Fibroblast of villous mesenchyme (primary cell): ENCODE measurements around the gene GJA3. TPM values are rescaled to one million over a fixed set of nuclear protein-coding genes. Genes with fewer than 3 reads are reported as not detected.

ENCODE experiments used
- DNase-seq: peaks from one replicate; pipeline ENCODE4 v3.0.0-alpha.2; 2010; ENCODE audit warnings: low read depth
- H3K4me3 ChIP-seq: 2 replicates; pipeline ENCODE4 v1.5.1; 2011; ENCODE audit warnings: low read depth, mild to moderate bottlenecking, low read length
- CTCF ChIP-seq: IDR thresholded peaks from 2 replicates; pipeline ENCODE4 v1.5.1; 2012; ENCODE audit warnings: low read depth, mild to moderate bottlenecking, low read length; ENCODE audit not compliant: insufficient read depth
- total RNA-seq: library from RNA; depleted of rRNA; stranded (reverse); fragments of >200 nt; gene quantifications from 2 replicates; pipeline ENCODE4 v1.2.3, GENCODE V29; 2012

Gene GJA3
- total RNA-seq, 1 donor: 0.43 TPM

- H3K4me3 ChIP-seq: no peak overlapping the region
- no peak for TF ChIP-seq CTCF
- DNase-seq: no peak
These were observed 20.3 kb upstream of the GJA3 start for GRCh38 chr13:20181188-20181587.

GRCh38 chr13:20178156-20178555 lies 17.3 kb upstream of the GJA3 start:
- no peak for TF ChIP-seq CTCF
- no peak overlapping the region for H3K4me3 ChIP-seq
- DNase-seq: no peak

- no peak for TF ChIP-seq CTCF
- DNase-seq: no peak
- no peak overlapping the region for H3K4me3 ChIP-seq
These were observed 16.4 kb upstream of the GJA3 start for GRCh38 chr13:20177049-20177831.

- no peak for DNase-seq
- TF ChIP-seq CTCF: no peak
These were observed 15.2 kb upstream of the GJA3 start for GRCh38 chr13:20175907-20176652.

GRCh38 chr13:20175406-20175794 lies 14.5 kb upstream of the GJA3 start:
- TF ChIP-seq CTCF: no peak
- no peak overlapping the region for H3K4me3 ChIP-seq

More at GRCh38 chr13:20175907-20176652, 15.2 kb upstream of the GJA3 start:
- H3K4me3 ChIP-seq: no peak overlapping the region

GRCh38 chr13:20174656-20175405 lies 14.0 kb upstream of the GJA3 start:
- H3K4me3 ChIP-seq: peak overlapping the region; percentile 36
- peak; percentile 97 for DNase-seq
- TF ChIP-seq CTCF: no peak

More at GRCh38 chr13:20175406-20175794, 14.5 kb upstream of the GJA3 start:
- no peak for DNase-seq
